AG10803 (cell line): ENCODE data around the gene TOP3B.
"Not testable (repeated sequence)": the region's sequence is repeated elsewhere in the genome, so short reads cannot be mapped to it uniquely, and the experiment has no call there.

Source experiments
- DNase-seq: peaks from one replicate; pipeline ENCODE4 v3.0.0; 2010; ENCODE audit warnings: low read depth
- H3K4me3 ChIP-seq: 2 replicates; pipeline ENCODE4 v1.5.1; 2011; ENCODE audit warnings: mild to moderate bottlenecking, low read length, control low read depth
- CTCF ChIP-seq: conservative IDR thresholded peaks from 2 replicates; pipeline ENCODE4 v1.5.1; 2011; ENCODE audit warnings: mild to moderate bottlenecking, low read length, control low read depth, inconsistent platforms

TOP3B gene

DNA sequence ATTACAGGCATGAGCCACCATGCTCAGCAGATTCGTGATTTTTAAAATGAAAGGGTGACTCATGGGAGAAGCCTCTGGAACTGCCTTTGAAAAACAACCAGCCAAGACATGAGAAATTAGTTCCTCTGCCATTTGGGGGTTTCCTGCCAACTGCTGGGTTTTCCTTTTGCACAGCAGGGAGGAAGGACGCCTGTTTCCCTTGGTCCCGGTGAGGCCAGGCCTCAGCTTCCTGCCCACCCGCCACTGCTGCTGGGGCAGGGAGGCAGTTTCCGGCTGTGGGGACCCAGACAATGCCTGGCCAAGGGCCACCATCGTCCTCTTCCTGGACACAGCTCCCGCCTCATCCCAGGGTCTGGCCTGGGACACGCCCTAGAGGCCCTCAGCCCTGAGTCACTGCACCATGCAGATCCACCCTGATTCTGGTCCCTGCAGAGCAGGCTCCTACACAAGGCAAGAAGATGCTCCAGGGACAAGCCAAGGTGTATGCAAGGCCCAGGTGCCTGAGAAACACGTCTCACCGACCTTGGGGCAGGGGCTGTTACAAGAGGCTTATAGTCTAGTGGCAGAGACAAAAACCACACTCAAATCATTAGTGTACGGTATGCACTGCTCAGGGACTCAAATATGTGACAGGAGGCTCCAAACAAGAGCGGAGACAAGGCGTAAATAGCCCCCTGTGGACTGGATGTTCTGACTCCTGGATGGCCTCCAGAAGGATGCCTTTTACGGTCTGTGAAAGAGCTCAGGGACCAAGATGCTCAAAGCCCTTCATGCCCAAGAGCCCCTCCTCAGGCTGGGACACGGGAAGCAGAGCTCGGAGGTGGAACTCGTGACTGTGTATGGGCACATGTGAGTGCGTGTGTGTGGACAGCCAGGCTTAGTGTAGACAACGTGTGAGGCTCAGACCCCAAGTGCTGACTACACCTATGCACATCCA lies 39.9 kb downstream of the TOP3B start:
- DNase-seq: peak; percentile 86
- H3K4me3 ChIP-seq: no peak overlapping the region
- TF ChIP-seq CTCF: no peak

- TF ChIP-seq CTCF: no peak
- no peak for DNase-seq
- no peak overlapping the region for H3K4me3 ChIP-seq
Observed at GRCh38 chr22:21941921-21942320, 40.7 kb downstream of the TOP3B start.

DNA sequence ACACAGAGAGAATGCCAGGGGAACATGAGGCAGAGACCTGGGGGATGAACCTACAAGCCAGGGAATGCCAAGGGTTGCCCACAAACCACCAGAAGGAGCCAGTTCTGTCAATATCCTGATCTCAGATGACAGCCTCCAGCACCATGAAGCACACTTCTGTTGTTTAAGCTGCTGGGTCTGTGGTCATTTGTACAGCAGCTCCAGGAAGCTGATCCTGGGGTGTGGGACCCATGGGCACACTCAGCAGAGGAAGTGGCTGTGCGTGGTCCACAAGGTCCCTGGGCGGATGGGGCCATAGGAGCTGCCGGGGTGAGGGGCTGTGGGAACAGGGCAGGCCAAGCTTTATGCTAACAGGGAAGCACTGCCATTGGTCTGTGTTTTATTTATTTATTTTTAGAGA lies 42.1 kb downstream of the TOP3B start:
- no peak for TF ChIP-seq CTCF
- no peak overlapping the region for H3K4me3 ChIP-seq
- no peak for DNase-seq

- H3K4me3 ChIP-seq, DNase-seq: not testable (repeated sequence)
Observed at GRCh38 chr22:21939935-21940334, 42.7 kb downstream of the TOP3B start.

- no peak for DNase-seq
- no peak overlapping the region for H3K4me3 ChIP-seq
- TF ChIP-seq CTCF: no peak
Observed at GRCh38 chr22:21939461-21939913, 43.1 kb downstream of the TOP3B start.

DNA sequence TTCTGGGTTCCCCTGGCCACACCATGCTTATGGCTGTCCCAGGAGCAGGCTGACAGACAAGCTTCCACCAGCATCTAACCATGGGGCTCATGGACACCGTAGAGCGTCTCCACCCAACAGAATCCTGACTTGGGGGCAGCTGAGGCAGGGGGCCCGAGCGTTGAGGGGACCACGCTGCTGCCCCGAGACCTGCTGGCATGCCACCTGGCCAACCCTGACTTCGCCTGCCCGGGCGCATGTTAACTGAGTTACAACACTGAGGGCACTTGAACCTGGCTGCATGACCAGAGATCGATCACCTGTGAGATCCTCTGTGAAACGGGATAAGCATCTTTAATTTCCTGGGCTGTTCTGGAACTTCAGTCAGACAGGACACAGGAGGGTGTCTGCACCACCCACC lies 43.7 kb downstream of the TOP3B start:
- no peak for DNase-seq
- TF ChIP-seq CTCF: no peak
- peak overlapping the region; percentile 8; the same call in 1 of the 2 replicates for H3K4me3 ChIP-seq

GRCh38 chr22:21938071-21938822 lies 44.3 kb downstream of the TOP3B start:
- peak overlapping the region; percentile 68 for H3K4me3 ChIP-seq
- DNase-seq: peak; percentile 85
- TF ChIP-seq CTCF: peak; percentile 95
